Heart right ventricle (tissue), 16 donors: ENCODE results near the gene WDR59. TPM values are rescaled to one million over a fixed set of nuclear protein-coding genes. Genes with fewer than 3 reads are reported as not detected.
"Not testable (repeated sequence)": the region's sequence is repeated elsewhere in the genome, so short reads cannot be mapped to it uniquely, and the experiment has no call there.

ENCODE experiments used
- ATAC-seq, 8 donors: fragments of 200-7000 bp; cut with Tn5 transposase; one replicate each; pipeline ENCODE4 v1.9.1; 2020; ENCODE audit warnings: mild to moderate bottlenecking in 8 of 8, moderate library complexity in 8 of 8, moderate number of reproducible peaks in 1 of 8
- DNase-seq, 2 donors: peaks; one replicate each; pipeline ENCODE4 v3.0.0-alpha.2; 2020
- H3K27ac ChIP-seq, 10 donors: fragments of 200-600 bp; sonication (generic) in 2 of 10; one replicate each; pipeline versions ENCODE4 v1.5.0 to v1.8.0; 2020 to 2022; ENCODE audit warnings: mild to moderate bottlenecking in 3 of 10
- H3K27me3 ChIP-seq, 7 donors: fragments of 200-600 bp; one replicate each; pipeline ENCODE4 v1.8.0; 2021 to 2022; ENCODE audit warnings: mild to moderate bottlenecking in 2 of 7
- H3K36me3 ChIP-seq, 9 donors: fragments of 200-600 bp; sonication (generic) in 1 of 9; one replicate each; pipeline versions ENCODE4 v1.5.0 to v1.8.0; 2020 to 2022; ENCODE audit warnings: mild to moderate bottlenecking in 2 of 9
- H3K4me1 ChIP-seq, 9 donors: fragments of 200-600 bp; sonication (generic) in 1 of 9; one replicate each; pipeline versions ENCODE4 v1.5.0 to v1.8.0; 2020 to 2022; ENCODE audit warnings: mild to moderate bottlenecking in 4 of 9
- H3K4me3 ChIP-seq, 10 donors: fragments of 200-600 bp; sonication (generic) in 2 of 10; one replicate each; pipeline versions ENCODE4 v1.5.0 to v1.8.0; 2020 to 2022; ENCODE audit warnings: mild to moderate bottlenecking in 7 of 10, moderate library complexity in 2 of 10
- H3K9me3 ChIP-seq, 11 donors: fragments of 200-600 bp in 10 of 11; sonication (generic) in 2 of 11; one replicate each; pipeline versions ENCODE4 v1.5.0 to v1.8.0; 2013 to 2022; ENCODE audit warnings: mild to moderate bottlenecking in 2 of 11, control low read depth in 1 of 11, moderate library complexity in 1 of 11
- WGBS, 2 donors: extraction: QIAGEN DNeasy Blood & Tissue Kit; methylation state at CpG; one replicate each; pipeline ENCODE4 v1.1.7; 2013; ENCODE audit warnings: inconsistent platforms in 1 of 2; 5-methylcytosine and 5-hydroxymethylcytosine counted together
- intact Hi-C, 10 donors: fragments of 100-400 bp; cut with DNase I; formaldehyde crosslinking; loops; one replicate each; pipeline versions ENCODE4 v1.11.1 to v1.14.2; 2022
- polyA plus RNA-seq, 2 donors: library from polyadenylated mRNA; stranded (reverse); fragments of 200-250 nt; gene quantifications; one replicate each; pipeline ENCODE4 v1.2.3, GENCODE V29; 2013
- total RNA-seq, 10 donors: library from RNA; stranded (reverse); fragmentation: NEBNext Ultra II Directional in 3 of 10; extraction: Animal tissue kit (Norgen Biotek cat#: 25700) in 3 of 10; gene quantifications; one replicate each; pipeline versions ENCODE4 v1.2.1 to v1.2.4, GENCODE V29; 2021 to 2023
- TF ChIP-seq, protein P1 (sequence below), 9 donors: fragments of 200-600 bp; sonication (generic) in 2 of 9; IDR thresholded peaks; one replicate each; pipeline versions ENCODE4 v1.5.0 to v1.8.0; 2021 to 2022; ENCODE audit warnings: antibody characterized with exemption in 9 of 9, mild to moderate bottlenecking in 5 of 9, moderate library complexity in 1 of 9
- donor health status: Arrhythmogenic right ventricular cardiomyopathy.
- donor health status: ischemic (EF 13 %, LVEDD 7.1; RV severe dilation, severe dysfunction).
- donor health status: healthy with polysubstance abuse.
- donor health status: DM: no; HTN: yes; CAD: no.
- donor health status: DM: no; HTN: no; CAD: no.
- donor health status: ischemic (EF 25% LVEDD 6.9; RV normal size, moderate dysfunction).
- donor health status: ischemic (EF 25% LVEDD 5.7; RV mildly dilated, moderate dysfunction).
- donor health status: healthy.
- donor health status: DM: yes; HTN: yes; CAD: no.
- donor health status: Ischemic cardiomyopathy.
- donor health status: ischemic (EF 35%, LVEDD 5.7; RV mildly dilated, moderate dysfunction).
- donor health status: nonischemic (EF 11% LVEDD 7.7; RV severe dilation, severe dysfunction).
- donor health status: DM: yes; HTN: yes; CAD: no.
- donor health status: PGD.
- donor health status: ischemic (EF 29% LVEDD 5.4; RV normal size, mild dysfunction).
- donor health status: nonischemic (EF 23%, LVEDD 6.1; RV moderate dilation, normal function).

Gene WDR59
- total and polyA plus RNA-seq, 12 donors, result 15.6 to 63.5 (median 40.9) TPM

DNA sequence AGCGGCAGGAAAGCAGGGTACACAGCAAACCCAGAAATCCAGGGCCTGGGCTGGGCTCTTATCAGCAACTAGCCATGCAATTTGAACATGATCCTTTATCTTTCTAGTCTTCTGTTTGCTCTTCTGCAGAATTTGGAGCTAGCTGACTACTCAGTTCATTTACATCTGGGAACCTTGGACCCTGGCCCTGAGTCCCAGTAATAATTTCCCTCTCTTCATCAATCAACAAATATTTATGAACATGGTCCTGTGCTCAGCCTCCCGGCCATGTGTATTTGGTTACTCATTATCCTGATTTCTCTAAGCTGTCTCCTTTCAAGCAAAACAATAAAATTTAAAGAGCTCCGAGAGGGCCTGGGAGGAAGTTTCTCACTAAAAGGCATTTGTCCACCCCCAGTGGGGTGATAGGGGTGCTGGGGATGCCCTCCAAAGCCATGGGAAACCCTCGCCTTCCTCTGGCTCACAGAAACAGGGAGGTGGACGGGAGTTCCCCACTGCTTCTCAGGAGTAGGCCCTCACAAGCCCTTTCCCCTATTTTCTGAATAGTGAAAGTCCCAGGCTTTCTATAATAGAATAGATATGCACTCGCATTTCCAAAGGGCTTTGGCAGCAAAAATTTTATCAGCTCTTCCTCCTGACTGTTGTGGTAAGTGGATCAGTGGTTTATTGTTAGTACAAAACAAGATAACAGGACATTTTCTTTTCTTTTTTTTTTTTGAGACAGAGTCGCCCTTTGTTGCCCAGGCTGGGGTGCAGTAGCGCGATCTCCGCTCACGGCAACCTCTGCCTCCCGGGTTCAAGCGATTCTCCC, 6.9 kb upstream of the WDR59 start:
- intact Hi-C loops, result no loop called here
- no peak overlapping the region for H3K4me3 ChIP-seq
- 48 to 54% methylated on average over 13 of the region's 13 CpGs for WGBS, 2 donors

DNA sequence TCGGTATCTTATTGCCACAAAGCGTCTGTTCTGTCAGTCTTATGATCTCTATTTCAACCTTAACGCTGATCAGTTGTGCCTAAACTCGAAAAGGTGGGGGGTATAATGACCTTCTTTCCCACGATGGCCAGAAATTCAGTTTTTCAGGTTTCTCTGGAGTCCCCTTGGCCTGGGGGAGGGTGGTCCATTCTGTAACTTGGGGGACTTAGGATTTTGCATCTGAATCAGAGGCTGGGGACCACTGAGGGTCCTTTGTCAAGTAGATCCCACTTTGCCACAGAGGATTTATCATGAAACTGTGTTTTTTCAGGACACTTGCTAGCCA, 6.3 kb upstream of the WDR59 start:
- DNase-seq (no peak), ATAC-seq (no peak)
- H3K27me3 ChIP-seq, result no peaks in the 10 kb centered on the region
- H3K4me3 ChIP-seq, result no peak overlapping the region
- H3K36me3 ChIP-seq, result no peaks in the 10 kb centered on the region
- peaks cover 0 to 20% (median 6%) of the 10 kb centered on the region in 9 donors for H3K4me1 ChIP-seq
- H3K27ac ChIP-seq, result peak overlapping the region in 5 of 10 donors; percentile 31 to 78 (median 70)
- TF ChIP-seq, protein P1, sequence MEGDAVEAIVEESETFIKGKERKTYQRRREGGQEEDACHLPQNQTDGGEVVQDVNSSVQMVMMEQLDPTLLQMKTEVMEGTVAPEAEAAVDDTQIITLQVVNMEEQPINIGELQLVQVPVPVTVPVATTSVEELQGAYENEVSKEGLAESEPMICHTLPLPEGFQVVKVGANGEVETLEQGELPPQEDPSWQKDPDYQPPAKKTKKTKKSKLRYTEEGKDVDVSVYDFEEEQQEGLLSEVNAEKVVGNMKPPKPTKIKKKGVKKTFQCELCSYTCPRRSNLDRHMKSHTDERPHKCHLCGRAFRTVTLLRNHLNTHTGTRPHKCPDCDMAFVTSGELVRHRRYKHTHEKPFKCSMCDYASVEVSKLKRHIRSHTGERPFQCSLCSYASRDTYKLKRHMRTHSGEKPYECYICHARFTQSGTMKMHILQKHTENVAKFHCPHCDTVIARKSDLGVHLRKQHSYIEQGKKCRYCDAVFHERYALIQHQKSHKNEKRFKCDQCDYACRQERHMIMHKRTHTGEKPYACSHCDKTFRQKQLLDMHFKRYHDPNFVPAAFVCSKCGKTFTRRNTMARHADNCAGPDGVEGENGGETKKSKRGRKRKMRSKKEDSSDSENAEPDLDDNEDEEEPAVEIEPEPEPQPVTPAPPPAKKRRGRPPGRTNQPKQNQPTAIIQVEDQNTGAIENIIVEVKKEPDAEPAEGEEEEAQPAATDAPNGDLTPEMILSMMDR (IDR thresholded peaks at IDR 0.05), result no peak
- 84 to 86% methylated on average over 5 of the region's 5 CpGs for WGBS, 2 donors
- H3K9me3 ChIP-seq, result no peaks in the 10 kb centered on the region
- intact Hi-C loops, result no loop called here

More for the DNA sequence above, 6.9 kb upstream of the WDR59 start:
- DNase-seq (no peak), ATAC-seq (peak in 6 of 8 donors; percentile 21 to 69 (median 46))
- Histone ChIP-seq H3K9me3 (no peaks in the 10 kb centered on the region), H3K27me3 (no peaks in the 10 kb centered on the region), H3K36me3 (no peaks in the 10 kb centered on the region), H3K4me1 (peaks cover 0 to 20% (median 6%) of the 10 kb centered on the region in 9 donors), H3K27ac (peak overlapping the region; percentile 26 to 78 (median 56))
- TF ChIP-seq, protein P1 (IDR thresholded peaks at IDR 0.05), result no peak

DNA sequence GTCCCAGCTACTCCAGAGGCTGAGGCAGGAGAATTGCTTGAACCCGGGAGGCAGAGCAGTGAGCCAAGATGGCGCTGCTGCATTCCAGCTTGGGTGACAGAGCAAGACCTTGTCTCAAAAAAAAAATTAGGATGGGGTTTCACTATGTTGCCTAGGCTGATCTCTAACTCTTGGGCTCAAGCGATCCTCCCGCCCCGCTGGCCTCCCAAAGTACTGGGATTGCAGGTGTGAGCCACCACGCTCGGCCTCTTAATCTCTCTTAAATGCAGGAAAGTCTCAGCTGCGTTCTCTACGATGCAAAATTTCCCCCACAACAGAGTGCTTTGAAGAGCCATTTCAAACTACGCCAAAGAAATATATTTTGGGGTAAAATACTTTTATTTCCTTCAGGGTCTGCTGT, 5.9 kb upstream of the WDR59 start:
- Histone ChIP-seq H3K9me3 (no peaks in the 10 kb centered on the region), H3K27me3 (no peaks in the 10 kb centered on the region), H3K4me3 (no peak overlapping the region), H3K36me3 (no peaks in the 10 kb centered on the region), H3K27ac (no peak overlapping the region), H3K4me1 (peaks cover 0 to 20% (median 6%) of the 10 kb centered on the region in 9 donors)
- intact Hi-C loops, result no loop called here
- TF ChIP-seq, protein P1 (IDR thresholded peaks at IDR 0.05), result no peak
- ATAC-seq, result no peak
- no peak for DNase-seq
- 95 to 96% methylated on average over 10 of the region's 10 CpGs for WGBS, 2 donors

DNA sequence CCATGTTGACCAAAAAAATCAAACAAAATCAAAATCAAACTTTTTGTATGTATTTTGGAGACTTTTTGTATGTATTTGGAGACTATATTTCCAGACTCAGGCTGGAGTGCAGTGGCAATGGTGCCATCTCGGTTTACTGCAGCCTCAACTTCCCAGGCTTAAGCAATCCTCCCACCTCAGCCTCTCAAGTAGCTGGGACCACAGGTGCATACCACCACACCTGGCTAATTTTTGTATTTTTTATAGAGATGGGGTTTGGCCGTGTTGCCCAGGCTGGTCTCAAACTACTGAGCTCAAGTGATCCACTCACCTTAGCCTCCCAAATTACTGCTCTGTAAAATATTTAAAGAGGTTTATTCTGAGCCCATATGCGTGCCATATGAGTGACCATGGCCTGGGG, 4.9 kb upstream of the WDR59 start:
- H3K27me3 ChIP-seq, DNase-seq, H3K4me3 ChIP-seq, intact Hi-C loops, H3K36me3 ChIP-seq, H3K9me3 ChIP-seq, ATAC-seq, H3K27ac ChIP-seq: not testable (repeated sequence)
- H3K4me1 ChIP-seq, result peaks cover 0 to 20% (median 6%) of the 10 kb centered on the region in 9 donors
- 89 to 94% methylated on average over 3 of the region's 3 CpGs for WGBS, 2 donors
